Mesenchymal stem cell (in vitro differentiated cells and primary cell): Measurements from ENCODE around the gene WAC.
A peak's percentile ranks its signal among the peaks of the same experiment; 100 is the strongest.

Source experiments
- DNase-seq: peaks from one replicate; pipeline ENCODE4 v3.0.0-alpha.2; 2013
- H2AFZ ChIP-seq: one replicate; pipeline ENCODE4 v1.6.1; 2013; ENCODE audit warnings: low read depth, mild to moderate bottlenecking, control low read depth, inconsistent platforms, low read length, moderate library complexity
- H2AK5ac ChIP-seq: 2 replicates; pipeline ENCODE4 v1.6.1; 2013; ENCODE audit warnings: low read length, moderate library complexity, mild to moderate bottlenecking, inconsistent platforms; ENCODE audit not compliant: severe bottlenecking
- H2BK120ac ChIP-seq: one replicate; pipeline ENCODE4 v1.6.1; 2013; ENCODE audit warnings: low read depth, mild to moderate bottlenecking, inconsistent platforms, low read length, moderate library complexity
- H2BK12ac ChIP-seq, 2 experiments: one replicate each; pipeline ENCODE4 v1.6.1; 2013; ENCODE audit warnings: inconsistent platforms in 2 of 2, low read length in 2 of 2, mild to moderate bottlenecking in 2 of 2, moderate library complexity in 2 of 2, control low read depth in 1 of 2
- H2BK15ac ChIP-seq: one replicate; pipeline ENCODE4 v1.6.1; 2013; ENCODE audit warnings: mild to moderate bottlenecking, low read depth, inconsistent platforms; ENCODE audit not compliant: poor library complexity, severe bottlenecking
- H2BK5ac ChIP-seq: 2 replicates; pipeline ENCODE4 v1.6.1; 2013; ENCODE audit warnings: low read depth, mild to moderate bottlenecking, low read length, control low read depth, inconsistent platforms; ENCODE audit not compliant: poor library complexity, severe bottlenecking
- H3K14ac ChIP-seq, 2 experiments: one replicate each; pipeline ENCODE4 v1.6.1; 2013; ENCODE audit warnings: inconsistent platforms in 2 of 2, low read length in 2 of 2, control low read depth in 1 of 2, mild to moderate bottlenecking in 1 of 2, moderate library complexity in 1 of 2
- H3K18ac ChIP-seq, 2 experiments: one replicate each; pipeline ENCODE4 v1.6.1; 2013; ENCODE audit warnings: inconsistent platforms in 2 of 2, low read length in 2 of 2, control low read depth in 1 of 2, low read depth in 1 of 2, mild to moderate bottlenecking in 1 of 2
- H3K23ac ChIP-seq, 2 experiments: one replicate each; pipeline ENCODE4 v1.6.1; 2013; ENCODE audit warnings: inconsistent platforms in 2 of 2, low read length in 2 of 2, mild to moderate bottlenecking in 2 of 2, moderate library complexity in 2 of 2, control low read depth in 1 of 2
- H3K27ac ChIP-seq: 2 replicates; pipeline ENCODE4 v1.5.1; 2013; ENCODE audit warnings: mild to moderate bottlenecking, moderate library complexity, low read length, control low read depth, inconsistent platforms; ENCODE audit not compliant: poor library complexity, severe bottlenecking
- H3K27me3 ChIP-seq, 2 experiments: 2 replicates each; pipeline versions ENCODE4 v1.6.1 to v1.7.0; 2013; ENCODE audit warnings: low read length in 2 of 2, mild to moderate bottlenecking in 2 of 2, moderate library complexity in 2 of 2, control low read depth in 1 of 2, inconsistent platforms in 1 of 2; ENCODE audit not compliant: control insufficient read depth in 1 of 2, insufficient read depth in 1 of 2
- H3K36me3 ChIP-seq, 2 experiments: 2 replicates each; pipeline versions ENCODE4 v1.6.1 to v1.7.0; 2013; ENCODE audit warnings: low read length in 2 of 2, control low read depth in 1 of 2, inconsistent platforms in 1 of 2, low read depth in 1 of 2, mild to moderate bottlenecking in 1 of 2; ENCODE audit not compliant: insufficient read depth in 2 of 2, control insufficient read depth in 1 of 2
- H3K4ac ChIP-seq, 2 experiments: one replicate each; pipeline ENCODE4 v1.6.1; 2013; ENCODE audit warnings: inconsistent platforms in 2 of 2, low read length in 2 of 2, mild to moderate bottlenecking in 2 of 2, moderate library complexity in 2 of 2, control low read depth in 1 of 2, low read depth in 1 of 2
- H3K4me1 ChIP-seq: 2 replicates; pipeline ENCODE4 v1.6.1; 2013; ENCODE audit warnings: low read depth, low read length, control low read depth; ENCODE audit not compliant: control insufficient read depth, insufficient read depth
- H3K4me2 ChIP-seq: 2 replicates; pipeline ENCODE4 v1.6.1; 2013; ENCODE audit warnings: low read length, mild to moderate bottlenecking, inconsistent platforms; ENCODE audit not compliant: poor library complexity, severe bottlenecking
- H3K4me3 ChIP-seq, 2 experiments: 2 replicates each; pipeline versions ENCODE4 v1.5.1 to v1.7.0; 2013; ENCODE audit warnings: low read length in 2 of 2, mild to moderate bottlenecking in 2 of 2, control low read depth in 1 of 2, low read depth in 1 of 2; ENCODE audit not compliant: insufficient read depth in 1 of 2
- H3K79me1 ChIP-seq: replicated peaks from 2 replicates; pipeline ENCODE4 v1.6.1; 2013; ENCODE audit warnings: mild to moderate bottlenecking, control low read depth, low read length, inconsistent platforms; ENCODE audit not compliant: poor library complexity, severe bottlenecking
- H3K9ac ChIP-seq: 2 replicates; pipeline ENCODE4 v1.7.0; 2013; ENCODE audit warnings: mild to moderate bottlenecking, low read length, moderate library complexity
- H3K9me3 ChIP-seq: 2 replicates; pipeline ENCODE4 v1.7.0; 2013; ENCODE audit warnings: mild to moderate bottlenecking, low read length; ENCODE audit not compliant: control insufficient read depth
- H4K8ac ChIP-seq: one replicate; pipeline ENCODE4 v1.6.1; 2013; ENCODE audit warnings: inconsistent platforms, mild to moderate bottlenecking, low read length, moderate library complexity
- H4K91ac ChIP-seq: one replicate; pipeline ENCODE4 v1.6.1; 2013; ENCODE audit warnings: mild to moderate bottlenecking, low read length, inconsistent platforms
- WGBS: methylation state at CpG from one replicate; pipeline ENCODE4 v1.1.7; 2013; ENCODE audit warnings: mixed read lengths; 5-methylcytosine and 5-hydroxymethylcytosine counted together

Gene WAC

DNA sequence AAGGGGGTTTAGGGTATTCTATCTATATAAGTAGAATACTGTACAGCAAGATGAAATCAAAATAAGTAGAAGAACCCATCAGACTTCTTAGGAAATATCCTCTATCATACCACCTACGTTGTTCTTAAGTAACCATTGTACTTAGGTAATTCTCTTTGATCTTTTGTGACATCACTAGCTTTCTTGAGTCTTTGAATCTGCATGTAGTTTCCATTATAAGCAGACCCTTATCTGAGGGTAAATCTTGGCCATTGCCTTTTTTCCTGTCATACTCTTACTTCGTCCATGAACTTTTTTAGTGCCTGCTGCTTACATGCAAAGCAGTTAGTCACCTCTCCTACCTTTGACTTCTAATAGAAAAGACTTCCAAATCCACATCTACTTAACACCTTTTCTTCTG is 49.0 kb downstream of the WAC start:
- no peak overlapping the region for H3K18ac ChIP-seq
- no peak overlapping the region for H3K14ac ChIP-seq
- no peak overlapping the region for H4K8ac ChIP-seq
- no peak overlapping the region for H2AFZ ChIP-seq
- no peak overlapping the region for H3K4ac ChIP-seq
- H2BK12ac ChIP-seq, result no peak overlapping the region
- no peaks in the 10 kb centered on the region for H3K27me3 ChIP-seq
- no peak overlapping the region for H3K4me3 ChIP-seq
- no peak overlapping the region for H2BK15ac ChIP-seq
- peaks cover 20 to 84% of the 10 kb centered on the region in 2 experiments for H3K36me3 ChIP-seq
- H2BK5ac ChIP-seq, result no peak overlapping the region
- H3K23ac ChIP-seq, result no peak overlapping the region
- no peaks in the 10 kb centered on the region for H3K9me3 ChIP-seq
- H2AK5ac ChIP-seq, result no peak overlapping the region
- no peak overlapping the region for H3K27ac ChIP-seq
- H4K91ac ChIP-seq, result no peak overlapping the region
- no peak overlapping the region for H3K9ac ChIP-seq
- DNase-seq, result no peak
- H3K4me1 ChIP-seq, result peaks cover 3% of the 10 kb centered on the region
- peaks cover 2% of the 10 kb centered on the region for H3K79me1 ChIP-seq
- no peak overlapping the region for H3K4me2 ChIP-seq
- WGBS, result 98% methylated on average over 2 of the region's 2 CpGs
- H2BK120ac ChIP-seq, result no peak overlapping the region

DNA sequence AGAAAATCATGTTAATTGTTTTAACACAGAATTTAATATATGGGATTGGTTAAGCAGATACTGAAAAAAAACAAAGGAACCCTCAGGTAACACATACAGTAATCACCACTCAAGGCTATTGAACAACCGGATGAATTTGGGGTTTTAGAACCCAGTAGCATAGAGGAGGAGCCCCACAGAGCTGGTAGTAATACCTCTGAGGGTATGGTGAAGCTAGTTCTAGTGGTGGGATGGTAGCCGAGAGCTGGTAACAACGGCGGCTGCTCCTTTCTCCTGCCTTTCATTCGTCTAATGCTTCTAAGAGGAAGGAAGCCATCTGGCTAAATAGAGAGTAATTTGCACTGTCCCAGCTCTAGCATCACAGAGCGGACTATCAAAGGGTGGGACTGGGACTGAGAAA is 52.2 kb downstream of the WAC start:
- no peak overlapping the region for H3K4ac ChIP-seq
- H3K23ac ChIP-seq, result no peak overlapping the region
- 88% methylated on average over 6 of the region's 6 CpGs for WGBS

DNA sequence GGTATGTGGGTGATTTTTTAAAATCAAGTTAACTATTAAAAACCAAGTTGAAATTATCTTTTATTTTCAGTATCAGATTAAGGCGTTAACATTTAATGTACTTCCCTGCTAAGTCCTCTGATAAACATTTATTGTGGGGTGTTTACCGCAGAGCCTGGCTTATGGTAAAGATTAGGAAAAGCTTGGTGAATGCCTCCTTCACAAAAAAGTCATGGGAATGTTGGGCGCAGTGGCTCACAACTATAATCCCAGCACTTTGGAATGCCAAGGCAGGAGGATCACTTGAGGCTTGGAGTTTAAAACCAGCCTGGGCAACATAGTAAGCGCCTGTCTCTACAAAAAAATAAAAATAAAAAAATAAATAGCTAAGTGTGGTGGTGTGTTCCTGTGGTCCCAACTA is 53.3 kb downstream of the WAC start:
- Histone ChIP-seq H3K9me3 (no peaks in the 10 kb centered on the region), H3K4ac (no peak overlapping the region), H3K27me3 (no peaks in the 10 kb centered on the region), H2AK5ac (no peak overlapping the region), H3K4me3 (no peak overlapping the region), H3K23ac (no peak overlapping the region), H3K9ac (no peak overlapping the region), H3K4me1 (peaks cover 3% of the 10 kb centered on the region), H4K8ac (no peak overlapping the region), H3K36me3 (peaks cover 23 to 87% of the 10 kb centered on the region in 2 experiments), H3K18ac (no peak overlapping the region), H2BK5ac (no peak overlapping the region), H2AFZ (no peak overlapping the region), H2BK12ac (no peak overlapping the region), H3K79me1 (peaks cover 4% of the 10 kb centered on the region), H3K4me2 (no peak overlapping the region), H4K91ac (no peak overlapping the region), H2BK15ac (no peak overlapping the region), H3K27ac (no peak overlapping the region), H2BK120ac (no peak overlapping the region), H3K14ac (no peak overlapping the region)
- 92% methylated on average over 2 of the region's 4 CpGs for WGBS
- DNase-seq, result no peak

More for the DNA sequence above, 52.2 kb downstream of the WAC start:
- Histone ChIP-seq H3K9me3 (no peaks in the 10 kb centered on the region), H3K18ac (no peak overlapping the region), H3K27ac (no peak overlapping the region), H3K9ac (no peak overlapping the region), H3K4me2 (no peak overlapping the region), H2BK15ac (no peak overlapping the region), H3K14ac (no peak overlapping the region), H2AK5ac (no peak overlapping the region), H2AFZ (no peak overlapping the region), H3K79me1 (peaks cover 2% of the 10 kb centered on the region), H4K91ac (no peak overlapping the region), H3K4me1 (peaks cover 3% of the 10 kb centered on the region), H3K36me3 (peaks cover 23 to 85% of the 10 kb centered on the region in 2 experiments), H3K4me3 (no peak overlapping the region), H2BK5ac (no peak overlapping the region), H4K8ac (no peak overlapping the region), H3K27me3 (no peaks in the 10 kb centered on the region), H2BK12ac (no peak overlapping the region), H2BK120ac (no peak overlapping the region)
- no peak for DNase-seq

DNA sequence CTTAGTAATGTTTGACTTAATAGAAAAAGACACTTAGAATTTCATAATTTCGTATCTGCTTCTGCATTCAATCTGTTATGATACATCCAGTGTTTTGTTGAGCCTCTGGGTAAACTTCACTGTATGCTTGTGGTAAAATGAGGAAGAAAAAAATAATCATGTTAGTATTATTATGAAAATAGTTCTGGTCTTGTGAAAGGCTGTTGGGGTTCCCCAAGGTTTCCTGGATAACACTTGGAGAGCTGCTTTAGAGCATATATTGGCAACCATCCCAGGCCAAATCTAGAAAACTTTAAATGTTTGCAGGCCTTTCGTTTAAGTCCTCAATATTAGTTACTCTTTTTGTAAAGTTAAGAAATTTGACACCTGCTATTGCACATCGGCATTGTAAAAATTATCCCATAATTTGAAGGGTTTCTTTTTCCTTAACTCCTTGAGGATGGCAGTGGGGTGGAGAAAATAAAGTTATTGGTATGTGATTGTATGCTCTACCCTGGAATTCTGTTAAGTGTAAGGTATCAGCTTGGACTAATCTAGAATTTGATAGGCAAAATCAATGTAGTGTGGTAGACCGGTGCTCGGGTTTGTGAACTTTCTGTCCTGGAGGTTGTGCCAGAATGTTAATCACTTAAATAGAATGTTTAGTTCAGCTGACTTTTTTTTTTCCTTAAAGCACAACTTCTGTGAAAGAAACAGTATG is 54.5 kb downstream of the WAC start:
- Histone ChIP-seq H3K14ac (no peak overlapping the region), H2BK15ac (no peak overlapping the region), H3K23ac (no peak overlapping the region), H3K36me3 (peaks cover 22 to 87% of the 10 kb centered on the region in 2 experiments), H3K4me3 (peak overlapping the region in 1 of 2 experiments; percentile 27), H3K4me1 (peaks cover 7% of the 10 kb centered on the region), H4K91ac (no peak overlapping the region), H2AK5ac (no peak overlapping the region), H3K9me3 (no peaks in the 10 kb centered on the region), H3K27ac (no peak overlapping the region), H2BK5ac (no peak overlapping the region), H3K9ac (peak overlapping the region; percentile 46), H3K18ac (no peak overlapping the region), H3K4ac (no peak overlapping the region), H2BK120ac (no peak overlapping the region), H3K27me3 (no peaks in the 10 kb centered on the region), H2BK12ac (no peak overlapping the region), H4K8ac (no peak overlapping the region), H3K4me2 (no peak overlapping the region), H3K79me1 (peaks cover 4% of the 10 kb centered on the region), H2AFZ (no peak overlapping the region)
- peak; percentile 38 for DNase-seq
- 100% methylated on average over 3 of the region's 5 CpGs for WGBS
